ENCODE measurements around the gene ERF. TPM values are rescaled to one million over a fixed set of nuclear protein-coding genes. Genes with fewer than 3 reads are reported as not detected.
A peak's percentile ranks its signal among the peaks of the same experiment; 100 is the strongest.

ERF gene
- total RNA-seq, 2 donors from 2014 or later, result 106 to 138 TPM

DNA sequence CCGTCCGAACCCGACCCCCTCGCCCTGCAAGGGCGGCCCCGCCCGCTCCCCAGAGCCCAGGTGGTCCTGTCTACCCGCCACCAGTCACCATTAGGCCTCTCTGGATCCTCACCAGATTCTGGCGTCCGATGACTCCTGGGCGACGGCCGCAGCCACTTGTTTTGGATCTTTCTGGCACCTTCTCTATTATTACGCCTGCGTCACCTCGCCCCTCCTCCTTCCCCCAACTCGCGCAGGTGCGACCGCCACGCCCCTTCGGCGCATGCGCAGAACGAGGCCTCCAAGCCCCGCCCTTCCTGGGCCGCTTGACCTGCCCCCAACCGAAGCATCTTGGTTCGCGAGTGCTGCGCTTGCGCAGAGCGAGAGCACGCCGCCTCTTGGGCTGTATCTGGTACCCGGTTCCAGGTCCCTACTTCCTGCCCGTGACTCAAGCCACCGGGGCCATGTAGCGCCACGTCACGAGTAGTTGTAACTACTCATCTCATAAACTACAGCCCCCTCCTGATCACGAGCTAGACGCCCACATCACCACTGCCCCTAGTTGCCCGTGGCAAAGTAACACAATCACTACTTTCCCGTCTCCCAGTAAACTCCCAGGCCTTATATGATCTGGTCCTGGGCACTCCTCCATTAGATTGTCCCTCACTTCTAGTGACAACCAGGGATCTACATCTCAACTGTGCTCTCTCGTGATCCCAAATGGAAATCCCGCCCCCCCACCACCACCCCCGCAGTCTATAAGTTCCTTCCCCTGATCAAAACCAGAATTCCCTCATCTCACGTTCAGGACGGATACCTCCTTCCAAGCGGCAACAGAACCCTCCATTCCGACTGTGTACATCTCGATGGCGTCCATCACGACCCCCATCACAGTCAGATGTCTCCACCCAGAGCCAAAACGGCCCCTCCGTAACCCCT lies 37.1 kb downstream of the ERF start, which contains the start of gene DEDD2:
Gene DEDD2, minus strand, starts transcription at position 158 of the 918 bp plus-strand sequence. CDS start 670 bp downstream, outside the sequence.
- Histone ChIP-seq H3K27me3 (ENCODE audit: control insufficient read depth, insufficient read depth, low read length, poor library complexity, severe bottlenecking) (no peaks in the 10 kb centered on the region), H3K27ac (ENCODE audit: low read depth, low read length) (peak within 1 kb of the TSS; percentile 85), H3K4me3 (ENCODE audit: low read length) (peak within 1 kb of the TSS; percentile 91), H3K4me1 (ENCODE audit: control insufficient read depth, insufficient read depth, low read length) (peaks cover 4% of the 10 kb centered on the region), H3K9ac (ENCODE audit: extremely low read depth, low read length, poor library complexity, severe bottlenecking) (peak within 1 kb of the TSS; percentile 88), H3K9me3 (ENCODE audit: control insufficient read depth, low read length) (no peaks in the 10 kb centered on the region), H3K36me3 (ENCODE audit: control insufficient read depth, insufficient read depth, low read length) (peaks cover 20% of the 10 kb centered on the region)
- Mint-ChIP-seq H3K36me3 (ENCODE audit: low read depth) (peaks cover 26% of the 10 kb centered on the region), H3K9me3 (no peaks in the 10 kb centered on the region), H3K4me3 (peak within 1 kb of the TSS; percentile 93), H3K27ac (peak within 1 kb of the TSS; percentile 97), H3K4me1 (peaks cover 26% of the 10 kb centered on the region), H3K27me3 (ENCODE audit: insufficient read depth) (no peaks in the 10 kb centered on the region)
- 23 to 39% methylated on average over 23 to 57 of the region's 57 CpGs for WGBS, 2 experiments (ENCODE audit: insufficient coverage in 1 of 2, insufficient read length in 1 of 2)
- TF ChIP-seq, protein P1, sequence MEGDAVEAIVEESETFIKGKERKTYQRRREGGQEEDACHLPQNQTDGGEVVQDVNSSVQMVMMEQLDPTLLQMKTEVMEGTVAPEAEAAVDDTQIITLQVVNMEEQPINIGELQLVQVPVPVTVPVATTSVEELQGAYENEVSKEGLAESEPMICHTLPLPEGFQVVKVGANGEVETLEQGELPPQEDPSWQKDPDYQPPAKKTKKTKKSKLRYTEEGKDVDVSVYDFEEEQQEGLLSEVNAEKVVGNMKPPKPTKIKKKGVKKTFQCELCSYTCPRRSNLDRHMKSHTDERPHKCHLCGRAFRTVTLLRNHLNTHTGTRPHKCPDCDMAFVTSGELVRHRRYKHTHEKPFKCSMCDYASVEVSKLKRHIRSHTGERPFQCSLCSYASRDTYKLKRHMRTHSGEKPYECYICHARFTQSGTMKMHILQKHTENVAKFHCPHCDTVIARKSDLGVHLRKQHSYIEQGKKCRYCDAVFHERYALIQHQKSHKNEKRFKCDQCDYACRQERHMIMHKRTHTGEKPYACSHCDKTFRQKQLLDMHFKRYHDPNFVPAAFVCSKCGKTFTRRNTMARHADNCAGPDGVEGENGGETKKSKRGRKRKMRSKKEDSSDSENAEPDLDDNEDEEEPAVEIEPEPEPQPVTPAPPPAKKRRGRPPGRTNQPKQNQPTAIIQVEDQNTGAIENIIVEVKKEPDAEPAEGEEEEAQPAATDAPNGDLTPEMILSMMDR (conservative IDR thresholded peaks at IDR 0.05), result no peak
- DNase-seq, result peak; percentile 100

DNA sequence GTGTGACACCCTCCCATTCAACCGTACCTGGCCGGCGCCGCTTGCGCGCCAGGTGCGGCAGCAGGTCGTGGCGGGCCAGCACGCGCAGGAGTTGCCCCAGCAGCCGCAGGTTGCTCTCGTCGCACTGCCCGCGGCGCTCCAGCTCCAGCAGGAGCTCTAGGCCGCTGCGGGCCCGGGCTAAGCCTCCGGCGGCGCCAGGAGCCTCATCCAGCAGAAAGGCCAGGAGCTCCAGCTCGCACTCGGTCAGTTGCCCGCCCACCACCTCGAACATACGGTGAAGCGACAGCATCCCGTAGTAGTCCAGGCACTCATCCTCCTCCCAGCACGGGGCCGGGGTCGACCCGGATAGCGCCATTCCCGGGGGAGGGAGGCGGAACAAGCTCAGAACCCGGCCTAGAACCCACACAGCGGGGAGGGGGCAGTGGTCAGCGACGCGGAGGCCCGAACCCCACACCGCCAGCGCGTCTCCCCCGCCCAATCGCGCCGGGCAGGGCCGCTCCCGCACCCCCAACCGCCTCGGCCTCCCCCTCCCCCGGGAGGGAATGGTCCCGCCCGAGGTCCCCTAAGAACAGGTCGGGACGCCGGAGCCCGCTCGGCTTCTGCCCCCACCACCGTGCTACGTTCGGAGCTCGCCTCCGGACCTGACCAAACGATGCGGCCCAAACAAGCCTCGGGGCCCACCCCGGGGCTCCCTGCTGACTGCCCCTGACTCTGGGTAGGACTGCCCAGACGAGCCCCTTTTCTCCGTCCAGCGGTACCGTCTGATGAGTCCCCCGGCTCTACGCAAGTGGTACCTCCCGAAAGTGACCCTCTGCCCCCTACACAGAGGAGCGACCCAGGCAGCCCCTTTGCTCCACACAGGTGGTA lies 38.0 kb downstream of the ERF start:
- H3K4me1 Mint-ChIP-seq, result peaks cover 26% of the 10 kb centered on the region
- no peaks in the 10 kb centered on the region for H3K9me3 ChIP-seq (ENCODE audit: control insufficient read depth, low read length)
- no peaks in the 10 kb centered on the region for H3K27me3 ChIP-seq (ENCODE audit: control insufficient read depth, insufficient read depth, low read length, poor library complexity, severe bottlenecking)
- H3K27ac ChIP-seq (ENCODE audit: low read depth, low read length), result peak overlapping the region; percentile 85
- TF ChIP-seq, protein P1 (conservative IDR thresholded peaks at IDR 0.05), result no peak
- peak; percentile 87 for DNase-seq
- 1 to 4% methylated on average over 22 to 79 of the region's 79 CpGs for WGBS, 2 experiments (ENCODE audit: insufficient coverage in 1 of 2, insufficient read length in 1 of 2)
- H3K9ac ChIP-seq (ENCODE audit: extremely low read depth, low read length, poor library complexity, severe bottlenecking), result peak overlapping the region; percentile 88
- H3K9me3 Mint-ChIP-seq, result no peaks in the 10 kb centered on the region
- H3K4me1 ChIP-seq (ENCODE audit: control insufficient read depth, insufficient read depth, low read length), result peaks cover 4% of the 10 kb centered on the region
- peaks cover 27% of the 10 kb centered on the region for H3K36me3 Mint-ChIP-seq (ENCODE audit: low read depth)
- peak overlapping the region; percentile 93 for H3K4me3 Mint-ChIP-seq
- H3K27me3 Mint-ChIP-seq (ENCODE audit: insufficient read depth), result no peaks in the 10 kb centered on the region
- peaks cover 20% of the 10 kb centered on the region for H3K36me3 ChIP-seq (ENCODE audit: control insufficient read depth, insufficient read depth, low read length)
- H3K27ac Mint-ChIP-seq, result peak overlapping the region; percentile 97
- peak overlapping the region; percentile 91 for H3K4me3 ChIP-seq (ENCODE audit: low read length)

DNA sequence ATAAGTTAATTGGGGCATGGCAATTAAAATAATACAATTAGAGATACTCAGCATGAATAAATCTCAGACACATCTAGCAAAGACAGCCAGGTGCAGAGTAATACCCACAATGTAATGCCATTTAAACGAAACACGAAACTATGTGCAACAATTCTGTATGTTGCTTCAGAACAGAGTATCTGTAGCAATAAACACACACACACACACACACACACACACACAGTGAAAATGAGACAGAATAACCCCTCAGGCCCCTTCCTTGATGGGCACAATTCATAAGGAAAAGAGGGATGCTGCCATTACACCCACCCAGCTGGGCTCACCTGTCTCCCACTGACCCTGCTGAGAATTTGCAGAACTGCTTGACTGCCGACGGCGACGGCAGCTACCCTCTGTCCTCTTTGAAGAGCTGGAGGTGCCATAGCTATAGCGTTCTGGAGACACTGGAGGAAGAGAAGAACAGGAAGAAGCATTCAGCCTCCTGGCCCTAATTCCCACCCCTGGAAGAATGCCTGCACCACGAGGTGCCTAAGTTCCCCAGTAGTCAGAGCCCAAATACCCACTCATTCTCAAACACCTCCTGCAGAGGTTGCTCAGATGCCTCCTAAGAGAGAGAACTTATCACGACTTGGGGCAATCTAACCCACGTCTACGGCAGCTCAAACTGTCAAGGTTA lies 40.0 kb downstream of the ERF start:
- H3K27me3 ChIP-seq (ENCODE audit: control insufficient read depth, insufficient read depth, low read length, poor library complexity, severe bottlenecking), result no peaks in the 10 kb centered on the region
- peaks cover 21% of the 10 kb centered on the region for H3K4me1 Mint-ChIP-seq
- no peak overlapping the region for H3K27ac ChIP-seq (ENCODE audit: low read depth, low read length)
- no peak overlapping the region for H3K4me3 ChIP-seq (ENCODE audit: low read length)
- peaks cover 28% of the 10 kb centered on the region for H3K36me3 ChIP-seq (ENCODE audit: control insufficient read depth, insufficient read depth, low read length)
- peaks cover 29% of the 10 kb centered on the region for H3K36me3 Mint-ChIP-seq (ENCODE audit: low read depth)
- TF ChIP-seq, protein P1 (conservative IDR thresholded peaks at IDR 0.05), result no peak
- H3K9ac ChIP-seq (ENCODE audit: extremely low read depth, low read length, poor library complexity, severe bottlenecking), result no peak overlapping the region
- H3K9me3 ChIP-seq (ENCODE audit: control insufficient read depth, low read length), result no peaks in the 10 kb centered on the region
- H3K9me3 Mint-ChIP-seq, result no peaks in the 10 kb centered on the region
- no peak for DNase-seq
- peaks cover 4% of the 10 kb centered on the region for H3K4me1 ChIP-seq (ENCODE audit: control insufficient read depth, insufficient read depth, low read length)
- peak overlapping the region; percentile 58 for H3K27ac Mint-ChIP-seq
- WGBS, 2 experiments (ENCODE audit: insufficient coverage in 1 of 2, insufficient read length in 1 of 2), result 93 to 100% methylated on average over 4 to 11 of the region's 11 CpGs
- H3K4me3 Mint-ChIP-seq, result no peak overlapping the region
- H3K27me3 Mint-ChIP-seq (ENCODE audit: insufficient read depth), result no peaks in the 10 kb centered on the region

Data from endodermal cell (in vitro differentiated cells).